OCI-LY7 (cell line): ENCODE results near the gene CHD2. TPM values are rescaled to one million over a fixed set of nuclear protein-coding genes. Genes with fewer than 3 reads are reported as not detected.
"Not testable (repeated sequence)": the region's sequence is repeated elsewhere in the genome, so short reads cannot be mapped to it uniquely, and the experiment has no call there.

Source experiments
- BruUV-seq: library from RNA; stranded (reverse); fragments of 400-500 nt; replicated peaks from 2 replicates; lab custom pipeline; 2021; lab: Mats Ljungman, UMichigan
- CTCF ChIA-PET: fragments of 300-600 bp; sonication (Branson Sonifier 250); formaldehyde crosslinking; loops from one replicate; lab custom pipeline; 2022; ENCODE audit warnings: antibody characterized with exemption; ENCODE audit not compliant: unreplicated experiment; lab: Charles Lee
- POLR2A ChIA-PET: fragments of 300-600 bp; sonication (Branson Sonifier 250); formaldehyde crosslinking; loops from one replicate; lab custom pipeline; 2022; ENCODE audit warnings: antibody characterized with exemption; lab: Charles Lee
- DNase-seq: peaks from one replicate; pipeline ENCODE4 v3.0.0-alpha.2; 2015; ENCODE audit warnings: low spot score
- H2AFZ ChIP-seq: fragments of 200-600 bp; sonication (generic), shearing (Covaris generic); 2 replicates; pipeline ENCODE4 v1.6.1; 2014; ENCODE audit warnings: mild to moderate bottlenecking, antibody characterized with exemption, low read length, moderate library complexity
- H3K27ac ChIP-seq: fragments of 200-600 bp; sonication (generic); 2 replicates; pipeline ENCODE4 v1.5.1; 2014; ENCODE audit warnings: mixed run types, low read depth, mild to moderate bottlenecking, moderate library complexity, low read length, inconsistent platforms; ENCODE audit not compliant: poor library complexity, severe bottlenecking
- H3K36me3 ChIP-seq: fragments of 200-600 bp; sonication (generic); 2 replicates; pipeline ENCODE4 v1.6.1; 2014; ENCODE audit warnings: mild to moderate bottlenecking, antibody characterized with exemption, low read length, moderate library complexity, mixed read lengths; ENCODE audit not compliant: insufficient read depth
- H3K4me1 ChIP-seq: fragments of 200-600 bp; sonication (generic); 2 replicates; pipeline ENCODE4 v1.5.1; 2014; ENCODE audit warnings: mild to moderate bottlenecking, low read length; ENCODE audit not compliant: insufficient read depth, poor library complexity, severe bottlenecking
- H3K4me2 ChIP-seq: fragments of 200-600 bp; sonication (generic); 2 replicates; pipeline ENCODE4 v1.6.1; 2014; ENCODE audit warnings: mild to moderate bottlenecking, low read length
- H3K4me3 ChIP-seq: fragments of 200-600 bp; sonication (generic); 2 replicates; pipeline ENCODE4 v1.5.1; 2014; ENCODE audit warnings: mild to moderate bottlenecking, low read depth, low read length; ENCODE audit not compliant: poor library complexity, severe bottlenecking
- H3K79me2 ChIP-seq: fragments of 200-600 bp; sonication (generic); 2 replicates; pipeline ENCODE4 v1.6.1; 2016; ENCODE audit warnings: low read depth, mild to moderate bottlenecking, low read length, moderate library complexity, mixed read lengths; ENCODE audit not compliant: insufficient read depth
- H3K9me2 ChIP-seq: fragments of 200-600 bp; sonication (generic); 2 replicates; pipeline ENCODE4 v1.6.1; 2016; ENCODE audit warnings: mild to moderate bottlenecking, low read length, mixed read lengths; ENCODE audit not compliant: insufficient read depth
- H3K9me3 ChIP-seq: fragments of 200-600 bp; sonication (generic); 2 replicates; pipeline ENCODE4 v1.6.1; 2014; ENCODE audit warnings: mild to moderate bottlenecking, mixed run types, low read length, mixed read lengths
- H4K20me1 ChIP-seq: fragments of 200-600 bp; sonication (generic); 2 replicates; pipeline ENCODE4 v1.6.1; 2014; ENCODE audit warnings: mild to moderate bottlenecking, antibody characterized with exemption, low read length, moderate library complexity, mixed read lengths; ENCODE audit not compliant: insufficient read depth
- CTCF ChIP-seq: fragments of 200-600 bp; sonication (generic); conservative IDR thresholded peaks from 2 replicates; pipeline ENCODE4 v1.5.1; 2014; ENCODE audit warnings: mild to moderate bottlenecking, antibody characterized with exemption, low read length, moderate library complexity, mixed read lengths
- EZH2phosphoT487 ChIP-seq: fragments of 200-600 bp; sonication (generic); IDR thresholded peaks from 2 replicates; pipeline ENCODE4 v1.6.1; 2018; ENCODE audit warnings: low read depth, borderline replicate concordance, mild to moderate bottlenecking, mixed run types, antibody characterized with exemption, low read length, moderate library complexity, mixed read lengths
- intact Hi-C: fragments of 100-400 bp; cut with micrococcal nuclease; formaldehyde crosslinking; loops from one replicate; pipeline ENCODE4 v1.10.0; 2022; ENCODE audit not compliant: unreplicated experiment
- total RNA-seq, 2 experiments: library from RNA; depleted of rRNA in 1 of 2; stranded (reverse); fragments of >200 nt in 1 of 2; shearing (Covaris generic) in 1 of 2; gene quantifications; 2 replicates each; pipeline ENCODE4 v1.2.3, GENCODE V29; 2014 to 2022

The CHD2 gene
- total RNA-seq, 2 experiments from 2014 or later = 133 to 213 TPM

- CTCF ChIA-PET = no interaction called here
- Histone ChIP-seq H3K36me3 (no peaks in the 10 kb centered on the region), H2AFZ (no peak overlapping the region), H3K4me3 (no peak overlapping the region), H3K9me2 (no peaks in the 10 kb centered on the region), H3K9me3 (no peaks in the 10 kb centered on the region), H3K4me2 (no peak overlapping the region), H3K4me1 (peaks cover 3% of the 10 kb centered on the region), H4K20me1 (no peaks in the 10 kb centered on the region), H3K79me2 (no peaks in the 10 kb centered on the region), H3K27ac (no peak overlapping the region)
- BruUV-seq = no TSS peak
- intact Hi-C loops = no loop called here
- TF ChIP-seq EZH2phosphoT487 = no peak
- no peak for TF ChIP-seq CTCF
- POLR2A ChIA-PET = no interaction called here
- DNase-seq = no peak
Measured at GRCh38 chr15:93036951-93037819, 137.1 kb downstream of the CHD2 start.

GRCh38 chr15:93037820-93038705, 137.9 kb downstream of the CHD2 start:
- no peak overlapping the region for H3K4me2 ChIP-seq
- H3K9me2 ChIP-seq = no peaks in the 10 kb centered on the region
- H3K27ac ChIP-seq = no peak overlapping the region
- no peak for TF ChIP-seq EZH2phosphoT487
- TF ChIP-seq CTCF = no peak
- BruUV-seq = no TSS peak
- H3K4me3 ChIP-seq = no peak overlapping the region
- H3K4me1 ChIP-seq = peaks cover 3% of the 10 kb centered on the region
- no peak for DNase-seq
- intact Hi-C loops = no loop called here
- H4K20me1 ChIP-seq = no peaks in the 10 kb centered on the region
- CTCF ChIA-PET = interaction anchor here (0.6 kb wide), 1 partner anchor 242 kb away, joined by 3 read pairs; no protein-coding TSS in a partner anchor
- no peaks in the 10 kb centered on the region for H3K36me3 ChIP-seq
- no peaks in the 10 kb centered on the region for H3K9me3 ChIP-seq
- no peaks in the 10 kb centered on the region for H3K79me2 ChIP-seq
- H2AFZ ChIP-seq = no peak overlapping the region
- POLR2A ChIA-PET = no interaction called here

GRCh38 chr15:93039562-93040287, 139.6 kb downstream of the CHD2 start:
- DNase-seq, H3K27ac ChIP-seq, H3K4me3 ChIP-seq, BruUV-seq, H3K9me3 ChIP-seq, H3K4me1 ChIP-seq, H2AFZ ChIP-seq, intact Hi-C loops, CTCF ChIA-PET, POLR2A ChIA-PET, H4K20me1 ChIP-seq, H3K79me2 ChIP-seq, H3K36me3 ChIP-seq, H3K9me2 ChIP-seq, H3K4me2 ChIP-seq: not testable (repeated sequence)
